Activated CD4-positive, alpha-beta T cell treated with anti-CD3 and anti-CD28 coated beads, Interleukin-2, amount 50 U/mL, for 4 hours (primary cell): ENCODE data around the gene NAT14.
A peak's percentile ranks its signal among the peaks of the same experiment; 100 is the strongest.
"Not testable (repeated sequence)": the region's sequence is repeated elsewhere in the genome, so short reads cannot be mapped to it uniquely, and the experiment has no call there.

Source experiments
- DNase-seq, 2 experiments: peaks; one replicate each; pipeline ENCODE4 v3.0.0-alpha.2; 2020

NAT14 gene

DNA sequence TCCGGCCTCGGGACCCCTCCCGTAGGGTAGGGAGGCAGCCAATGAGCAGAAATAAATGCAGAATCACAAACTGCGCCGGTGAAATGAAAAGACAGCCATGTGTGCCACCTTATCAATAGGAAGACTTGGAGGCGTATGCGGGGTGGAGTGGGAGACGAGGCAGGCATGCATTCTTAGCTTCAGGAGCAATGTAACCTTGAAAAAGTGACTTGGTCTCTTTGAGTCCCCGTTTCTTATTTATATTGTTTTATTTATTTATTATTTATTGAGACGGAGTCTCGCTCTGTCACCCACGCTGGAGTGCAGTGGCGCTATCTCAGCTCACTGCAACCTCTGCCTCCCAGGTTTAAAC, 19.2 kb downstream of the NAT14 start:
- DNase-seq, result no peak

DNA sequence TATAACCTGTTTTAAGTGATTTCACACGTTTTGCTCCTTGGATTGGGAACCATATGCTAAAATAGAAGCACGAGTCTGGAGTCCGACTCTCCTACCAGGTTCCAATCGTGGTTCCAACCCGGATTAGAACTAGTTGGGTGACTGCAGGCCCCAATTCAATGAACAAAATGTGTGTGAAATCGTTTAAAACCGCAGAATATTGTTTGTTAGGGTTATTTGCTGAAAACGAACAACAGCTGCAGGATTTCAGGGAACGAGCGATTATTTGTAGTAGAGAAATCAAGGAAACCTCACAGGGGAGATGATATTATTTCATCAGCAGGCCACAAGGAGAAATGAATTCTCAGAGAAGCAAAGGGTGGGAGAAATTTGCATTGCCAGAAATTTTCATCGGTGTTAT, 20.0 kb downstream of the NAT14 start:
- DNase-seq, result no peak

GRCh38 chr19:55508120-55508519, 23.1 kb downstream of the NAT14 start:
- no peak for DNase-seq

- peak; percentile 86 to 87 for DNase-seq
Measured at GRCh38 chr19:55516878-55517620, 32.1 kb downstream of the NAT14 start.

DNA sequence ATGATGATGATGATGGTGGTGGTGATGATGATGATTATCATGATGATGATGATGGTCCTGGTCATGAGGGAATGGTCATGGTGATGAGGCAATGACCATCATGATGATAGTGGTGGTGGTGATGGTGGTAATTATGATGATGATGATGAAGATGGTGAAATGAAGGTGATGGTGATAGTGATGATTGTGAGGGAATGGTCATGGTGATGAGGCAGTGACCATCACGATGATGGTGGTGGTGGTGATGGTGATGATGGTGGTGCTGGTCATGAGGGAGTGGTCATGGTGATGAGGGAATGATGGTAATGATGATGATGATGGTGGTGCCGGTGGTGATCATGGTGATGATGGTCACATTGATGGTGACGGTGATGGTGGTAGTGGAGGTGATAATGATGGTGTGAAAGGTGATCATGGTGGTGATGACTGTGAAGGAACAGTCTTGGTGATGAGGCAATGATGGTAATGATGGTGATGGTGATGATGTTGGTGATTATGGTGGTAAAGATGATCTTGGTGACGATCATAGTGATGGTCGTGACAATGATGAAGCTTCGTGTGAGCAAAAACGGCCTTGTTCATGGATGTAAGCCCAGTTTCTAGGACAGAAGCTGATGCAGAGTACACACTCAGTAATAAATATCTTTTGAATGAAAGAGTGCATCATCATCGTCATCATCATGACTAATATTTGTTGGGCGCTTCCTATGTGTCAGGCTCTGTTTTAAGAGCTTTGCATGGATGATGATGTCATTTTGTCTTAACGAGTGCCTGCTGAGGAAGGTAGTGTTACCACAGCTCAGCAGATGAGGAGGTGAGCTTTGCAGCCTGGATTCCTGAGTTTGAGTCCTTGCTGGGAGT, 34.7 kb downstream of the NAT14 start:
- no peak for DNase-seq

DNA sequence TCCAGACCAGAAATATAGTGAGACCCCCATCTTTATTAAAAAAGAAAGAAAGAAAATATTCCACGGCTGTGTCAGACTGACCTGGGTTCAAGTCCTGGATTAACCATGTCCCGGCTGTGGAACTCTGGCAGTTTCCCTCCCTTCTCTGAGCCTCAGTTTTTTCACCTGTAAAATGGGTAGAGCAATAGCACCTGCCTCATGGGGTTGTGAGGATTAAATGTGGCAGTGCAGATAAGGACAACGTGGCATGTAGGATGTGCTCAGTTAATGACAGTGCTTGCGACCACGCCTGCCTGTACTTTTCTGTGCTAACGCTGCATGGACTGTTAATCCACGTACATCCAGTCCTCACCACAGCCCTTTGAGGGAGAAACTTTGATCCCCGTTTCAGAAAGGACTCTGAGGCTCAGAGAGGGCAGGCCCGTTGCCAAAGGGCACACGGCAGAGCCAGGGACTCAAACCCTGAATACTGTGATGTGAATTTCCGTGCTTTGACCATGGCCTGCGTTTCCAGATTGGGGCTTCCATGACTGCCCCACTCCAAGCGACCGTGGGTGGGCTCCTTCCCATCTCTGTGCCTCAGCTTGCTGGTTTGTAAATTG, 35.8 kb downstream of the NAT14 start:
- DNase-seq, result no peak

DNA sequence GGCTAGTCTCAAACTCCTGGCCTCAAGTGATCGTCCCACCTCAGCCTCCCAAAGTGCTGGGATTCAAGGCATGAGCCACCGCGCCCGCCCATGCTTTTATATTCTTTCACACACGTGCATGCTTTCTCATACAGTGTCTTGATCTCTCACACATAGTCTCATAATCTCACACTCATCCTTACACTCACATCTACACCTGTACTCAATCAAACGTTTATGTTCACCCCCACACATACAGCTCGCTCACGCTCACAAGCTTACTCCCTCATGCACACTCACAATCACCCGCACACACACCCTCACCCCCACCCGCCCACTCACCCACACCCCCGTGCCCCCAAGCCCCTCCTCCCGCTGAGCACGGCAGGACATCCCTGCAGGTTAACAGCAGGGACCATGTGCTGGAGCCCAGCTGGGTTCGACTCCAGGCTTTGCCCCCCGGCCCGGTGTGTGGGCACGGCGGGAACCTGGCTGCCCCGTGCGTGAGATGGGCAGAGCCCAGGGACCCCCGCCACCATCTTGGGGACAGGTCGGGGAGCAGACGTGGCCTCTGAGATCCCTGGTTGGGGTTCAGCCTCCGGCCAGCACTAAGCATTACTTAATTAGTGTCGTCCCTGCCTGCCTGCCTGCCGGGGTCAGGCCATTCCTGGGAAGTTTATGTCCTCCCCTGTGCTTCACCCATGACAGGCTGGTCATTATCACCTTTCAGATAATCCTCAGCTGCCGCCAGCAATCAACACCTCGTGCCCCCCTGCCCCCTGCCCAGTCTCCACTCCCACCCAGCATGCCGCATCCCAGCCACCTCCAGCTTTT, 40.5 kb downstream of the NAT14 start:
- no peak for DNase-seq

DNA sequence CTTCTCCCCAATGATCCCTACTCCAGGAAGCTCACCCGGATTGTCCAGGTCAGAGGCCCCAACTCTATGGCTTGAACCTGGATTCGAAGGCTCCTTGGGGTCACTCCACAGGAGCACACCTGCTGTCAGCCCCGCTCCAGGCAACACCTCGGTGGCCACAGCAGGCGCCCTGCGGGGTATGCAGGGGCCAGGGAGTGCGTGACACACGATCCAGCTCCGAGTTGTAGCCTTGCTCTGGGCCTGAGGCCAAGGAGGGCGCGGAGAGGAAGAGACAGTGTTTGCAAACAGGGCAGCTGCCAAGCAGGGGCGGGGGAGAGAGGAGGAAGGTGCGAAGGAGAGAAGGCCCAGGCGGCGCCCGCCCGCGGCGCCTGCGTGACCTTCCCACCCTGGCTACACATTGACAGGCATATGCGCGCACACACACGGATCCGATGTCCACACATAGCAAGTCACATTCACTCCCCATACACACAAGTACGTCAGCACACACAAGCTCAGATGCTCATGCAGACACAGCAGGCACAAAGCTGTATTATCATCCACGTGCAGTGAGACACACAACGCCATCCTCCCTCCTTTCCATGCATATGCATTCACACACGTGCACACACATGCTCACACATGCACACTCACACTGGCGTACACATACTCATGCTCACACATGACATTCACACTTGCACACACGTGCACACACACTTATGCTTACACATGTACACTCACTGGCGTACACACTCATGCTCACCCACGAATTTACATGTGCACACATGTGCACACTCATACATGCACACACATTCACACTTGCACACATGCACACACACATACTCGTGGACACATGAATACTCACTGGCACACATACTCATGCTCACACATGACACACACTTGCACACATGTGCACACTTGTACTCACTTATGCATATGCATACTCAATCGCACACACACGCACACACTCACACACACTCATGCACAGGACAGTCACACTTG, 41.5 kb downstream of the NAT14 start:
- no peak for DNase-seq

GRCh38 chr19:55527197-55528029, 42.4 kb downstream of the NAT14 start:
- no peak for DNase-seq

- no peak for DNase-seq
Measured at GRCh38 chr19:55528030-55528803, 43.2 kb downstream of the NAT14 start.

GRCh38 chr19:55529636-55530234, 44.7 kb downstream of the NAT14 start:
- no peak for DNase-seq

DNA sequence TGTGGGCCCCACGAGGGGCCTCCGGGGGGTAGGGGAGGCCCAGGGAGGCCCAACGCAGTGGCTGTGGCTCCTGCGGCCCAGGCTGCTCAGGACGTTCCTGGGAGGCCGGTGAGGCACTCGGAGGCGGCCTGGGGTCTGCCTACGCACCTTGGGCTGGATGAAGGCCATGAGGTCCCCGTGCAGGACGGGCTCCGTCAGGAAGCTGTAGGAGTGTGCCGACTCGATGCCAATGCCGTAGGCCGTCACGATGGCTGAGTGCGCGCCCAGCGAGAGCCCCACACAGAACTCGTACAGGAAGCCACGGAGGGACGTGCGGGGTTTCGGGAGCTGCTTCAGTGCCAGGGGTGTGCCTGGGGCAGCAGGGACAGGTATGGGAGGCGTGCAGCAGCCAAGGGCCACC, 46.0 kb downstream of the NAT14 start:
- DNase-seq, result no peak

DNA sequence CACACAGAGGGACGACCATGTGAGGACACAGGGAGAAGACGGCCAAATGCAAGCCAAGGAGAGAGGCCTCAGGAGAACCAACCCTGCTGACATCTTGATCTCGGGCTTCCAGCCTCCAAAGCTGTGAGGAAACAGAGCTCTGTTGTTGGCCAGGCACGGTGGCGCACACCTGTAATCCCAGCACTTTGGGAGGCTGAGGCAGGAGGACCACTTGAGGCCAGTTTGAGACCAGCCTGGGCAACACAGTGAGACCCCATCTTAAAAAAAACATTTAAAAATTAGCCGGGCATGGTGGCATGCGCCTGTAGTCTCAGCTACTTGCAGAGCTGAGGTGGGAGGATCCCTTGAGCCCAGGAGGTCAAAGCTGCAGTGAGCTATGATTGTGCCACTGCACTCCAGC, 49.3 kb downstream of the NAT14 start:
- DNase-seq, result not testable (repeated sequence)

DNA sequence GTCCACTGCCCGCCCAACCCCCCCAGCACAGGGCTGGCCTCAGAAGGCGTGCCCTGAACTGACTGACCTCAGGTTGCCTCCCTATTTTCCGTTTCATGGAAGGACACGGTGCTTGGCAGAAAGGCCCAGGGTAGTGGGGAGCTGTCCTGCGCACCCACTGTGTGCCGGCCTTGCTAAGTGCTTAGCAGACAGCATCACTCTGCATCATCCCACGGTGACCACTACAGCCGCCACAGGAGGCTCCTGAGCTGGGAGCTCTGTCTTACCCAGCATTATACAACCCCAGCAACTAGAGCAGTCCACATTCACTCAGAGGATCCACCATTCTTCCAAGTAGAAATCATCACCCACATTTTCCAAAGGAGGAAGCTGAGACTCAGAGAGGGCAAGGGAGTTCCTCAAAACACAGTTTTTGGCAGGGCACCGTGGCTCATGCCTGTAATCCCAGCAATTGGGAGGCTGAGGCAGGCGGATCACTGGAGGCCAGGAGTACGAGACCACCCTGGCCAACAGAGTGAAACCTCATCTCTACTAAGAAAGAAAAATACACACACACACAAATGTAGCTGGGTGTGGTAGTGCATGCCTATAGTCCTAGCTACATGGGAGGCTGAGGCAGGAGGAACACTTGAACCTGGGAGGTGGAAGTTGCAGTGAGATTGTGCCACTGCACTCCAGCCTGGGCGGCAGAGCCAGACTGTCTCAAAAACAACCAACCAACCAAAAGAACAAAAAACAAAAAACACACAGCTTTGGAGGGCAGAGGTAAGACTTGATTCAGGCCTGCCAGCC, 50.4 kb downstream of the NAT14 start:
- no peak for DNase-seq

GRCh38 chr19:55535965-55536350, 51.0 kb downstream of the NAT14 start:
- DNase-seq, result no peak

DNA sequence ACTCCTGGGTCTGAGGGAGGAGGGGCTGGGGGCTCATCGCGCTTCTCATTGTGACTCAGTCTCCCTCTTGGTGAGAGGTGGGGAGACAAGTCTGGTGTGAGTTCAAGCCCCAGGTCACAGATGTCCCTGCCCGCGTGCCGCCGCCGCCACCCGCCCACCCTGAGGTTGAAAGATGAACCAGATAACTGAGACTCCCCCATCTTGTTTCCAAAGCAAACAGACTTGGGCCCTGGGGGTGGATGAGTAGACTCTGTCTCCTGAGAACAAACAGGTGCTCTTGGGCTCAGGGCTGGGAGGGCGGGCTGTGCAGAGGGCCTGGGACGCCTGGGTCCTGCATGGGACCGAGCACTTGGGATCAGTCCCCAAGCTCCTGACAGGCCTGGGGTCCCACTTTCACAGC, 51.4 kb downstream of the NAT14 start:
- DNase-seq, result no peak
